PC-9 (cell line): ENCODE data around the gene PDIA6. TPM values are rescaled to one million over a fixed set of nuclear protein-coding genes. Genes with fewer than 3 reads are reported as not detected.

Source experiments
- BruUV-seq: library from RNA; stranded (reverse); fragments of 400-500 nt; replicated peaks from 2 replicates; lab custom pipeline; 2021; lab: Mats Ljungman, UMichigan
- CTCF ChIA-PET: fragments of 300-600 bp; sonication (Branson Sonifier 250); formaldehyde crosslinking; loops from one replicate; lab custom pipeline; 2022; ENCODE audit warnings: antibody characterized with exemption; lab: Charles Lee
- POLR2A ChIA-PET: fragments of 300-600 bp; sonication (Branson Sonifier 250); formaldehyde crosslinking; loops from one replicate; lab custom pipeline; 2022; ENCODE audit warnings: antibody characterized with exemption; ENCODE audit not compliant: unreplicated experiment; lab: Charles Lee
- DNase-seq, 2 experiments: peaks; one replicate each; pipeline versions ENCODE4 v3.0.0 to v3.0.0-alpha.2; 2015 to 2022; ENCODE audit warnings: mixed read lengths in 1 of 2
- H2AFZ ChIP-seq: fragments of 200-600 bp; sonication (generic); 2 replicates; pipeline ENCODE4 v1.8.1; 2017; ENCODE audit warnings: antibody characterized with exemption
- H3F3A ChIP-seq: fragments of 200-600 bp; sonication (generic); 2 replicates; pipeline ENCODE4 v1.8.1; 2017; ENCODE audit warnings: antibody characterized with exemption, mild to moderate bottlenecking, low read depth; ENCODE audit not compliant: insufficient read depth
- H3K27ac ChIP-seq: fragments of 200-600 bp; sonication (generic); 2 replicates; pipeline ENCODE4 v1.6.1; 2016; ENCODE audit warnings: mixed run types
- H3K27me3 ChIP-seq: fragments of 200-600 bp; sonication (generic); 2 replicates; pipeline ENCODE4 v1.6.1; 2016; ENCODE audit warnings: low read depth, mixed run types; ENCODE audit not compliant: insufficient read depth
- H3K36me3 ChIP-seq: fragments of 200-600 bp; sonication (generic); 2 replicates; pipeline ENCODE4 v1.6.1; 2016; ENCODE audit warnings: low read depth, mixed run types
- H3K4me1 ChIP-seq: fragments of 200-600 bp; sonication (generic); replicated peaks from 2 replicates; pipeline ENCODE4 v1.6.1; 2016; ENCODE audit warnings: mixed run types; ENCODE audit not compliant: insufficient read depth
- H3K4me2 ChIP-seq: fragments of 200-600 bp; sonication (generic); 2 replicates; pipeline ENCODE4 v1.6.1; 2017; ENCODE audit warnings: mixed run types
- H3K4me3 ChIP-seq: fragments of 200-600 bp; sonication (generic); 2 replicates; pipeline ENCODE4 v1.6.1; 2016; ENCODE audit warnings: mixed run types
- H3K79me2 ChIP-seq: fragments of 200-600 bp; sonication (generic); 2 replicates; pipeline ENCODE4 v1.6.1; 2017; ENCODE audit warnings: low read depth, mixed run types
- H3K9me2 ChIP-seq: fragments of 200-600 bp; sonication (generic); 2 replicates; pipeline ENCODE4 v1.8.1; 2017; ENCODE audit warnings: mild to moderate bottlenecking; ENCODE audit not compliant: insufficient read depth
- H3K9me3 ChIP-seq: fragments of 200-600 bp; sonication (generic); 2 replicates; pipeline ENCODE4 v1.8.1; 2016; ENCODE audit warnings: low read depth; ENCODE audit not compliant: insufficient read depth
- H4K20me1 ChIP-seq: fragments of 200-600 bp; sonication (generic); 2 replicates; pipeline ENCODE4 v1.8.1; 2017; ENCODE audit not compliant: insufficient read depth
- EZH2 ChIP-seq: fragments of 200-600 bp; sonication (generic); IDR thresholded peaks from 2 replicates; pipeline ENCODE4 v1.8.0; 2017; ENCODE audit warnings: antibody characterized with exemption, low read depth
- intact Hi-C: fragments of 100-400 bp; cut with micrococcal nuclease; formaldehyde crosslinking; loops from one replicate; pipeline ENCODE4 v1.10.0; 2022; ENCODE audit not compliant: unreplicated experiment
- total RNA-seq: library from RNA; stranded (reverse); gene quantifications from 2 replicates; pipeline ENCODE4 v1.2.3, GENCODE V29; 2021
- TF ChIP-seq, protein P1 (sequence below): fragments of 200-600 bp; sonication (generic); conservative IDR thresholded peaks from 2 replicates; pipeline ENCODE4 v1.6.1; 2017; ENCODE audit warnings: mixed run types, antibody characterized with exemption, mild to moderate bottlenecking, moderate library complexity

The PDIA6 gene
- total RNA-seq, 1 experiment from 2014 or later, result 170 TPM

DNA sequence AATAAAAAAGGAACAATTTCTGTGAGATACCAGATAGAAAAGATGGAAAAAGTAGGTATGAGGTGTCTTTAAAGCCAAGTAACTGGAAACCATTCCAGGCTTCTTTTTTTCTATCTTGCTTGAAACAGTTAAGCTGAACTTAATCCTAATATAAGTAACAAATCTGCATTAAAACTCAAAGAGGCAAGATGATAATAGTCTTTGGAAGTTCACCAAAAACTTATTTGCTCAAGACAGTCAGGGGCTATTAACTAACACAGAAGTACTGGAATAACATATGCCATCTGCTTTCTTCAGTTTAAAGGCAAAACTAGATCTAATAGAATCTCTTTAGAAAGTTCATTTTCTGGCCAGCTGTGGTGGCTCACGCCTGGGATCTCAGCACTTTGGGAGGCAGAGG lies 18.8 kb downstream of the PDIA6 start:
- no peak overlapping the region for H2AFZ ChIP-seq
- CTCF ChIA-PET, result no interaction called here
- no peak overlapping the region for H3K27ac ChIP-seq
- TF ChIP-seq, protein P1, sequence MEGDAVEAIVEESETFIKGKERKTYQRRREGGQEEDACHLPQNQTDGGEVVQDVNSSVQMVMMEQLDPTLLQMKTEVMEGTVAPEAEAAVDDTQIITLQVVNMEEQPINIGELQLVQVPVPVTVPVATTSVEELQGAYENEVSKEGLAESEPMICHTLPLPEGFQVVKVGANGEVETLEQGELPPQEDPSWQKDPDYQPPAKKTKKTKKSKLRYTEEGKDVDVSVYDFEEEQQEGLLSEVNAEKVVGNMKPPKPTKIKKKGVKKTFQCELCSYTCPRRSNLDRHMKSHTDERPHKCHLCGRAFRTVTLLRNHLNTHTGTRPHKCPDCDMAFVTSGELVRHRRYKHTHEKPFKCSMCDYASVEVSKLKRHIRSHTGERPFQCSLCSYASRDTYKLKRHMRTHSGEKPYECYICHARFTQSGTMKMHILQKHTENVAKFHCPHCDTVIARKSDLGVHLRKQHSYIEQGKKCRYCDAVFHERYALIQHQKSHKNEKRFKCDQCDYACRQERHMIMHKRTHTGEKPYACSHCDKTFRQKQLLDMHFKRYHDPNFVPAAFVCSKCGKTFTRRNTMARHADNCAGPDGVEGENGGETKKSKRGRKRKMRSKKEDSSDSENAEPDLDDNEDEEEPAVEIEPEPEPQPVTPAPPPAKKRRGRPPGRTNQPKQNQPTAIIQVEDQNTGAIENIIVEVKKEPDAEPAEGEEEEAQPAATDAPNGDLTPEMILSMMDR, result no peak
- no peak for TF ChIP-seq EZH2
- no peaks in the 10 kb centered on the region for H3K9me2 ChIP-seq
- no peaks in the 10 kb centered on the region for H3K27me3 ChIP-seq
- H3K4me3 ChIP-seq, result no peak overlapping the region
- H3K79me2 ChIP-seq, result peaks cover 22% of the 10 kb centered on the region
- intact Hi-C loops, result loop anchor here (5.0 kb wide), 1 partner anchor 87 kb away; no protein-coding TSS in a partner anchor
- peaks cover 4% of the 10 kb centered on the region; the same call in 1 of the 2 replicates for H3F3A ChIP-seq
- BruUV-seq, result no TSS peak
- no peaks in the 10 kb centered on the region for H3K4me1 ChIP-seq
- POLR2A ChIA-PET, result no interaction called here
- H3K9me3 ChIP-seq, result no peaks in the 10 kb centered on the region
- peaks cover 57% of the 10 kb centered on the region for H3K36me3 ChIP-seq
- DNase-seq, result no peak
- H3K4me2 ChIP-seq, result no peak overlapping the region
- H4K20me1 ChIP-seq, result peaks cover 53% of the 10 kb centered on the region

DNA sequence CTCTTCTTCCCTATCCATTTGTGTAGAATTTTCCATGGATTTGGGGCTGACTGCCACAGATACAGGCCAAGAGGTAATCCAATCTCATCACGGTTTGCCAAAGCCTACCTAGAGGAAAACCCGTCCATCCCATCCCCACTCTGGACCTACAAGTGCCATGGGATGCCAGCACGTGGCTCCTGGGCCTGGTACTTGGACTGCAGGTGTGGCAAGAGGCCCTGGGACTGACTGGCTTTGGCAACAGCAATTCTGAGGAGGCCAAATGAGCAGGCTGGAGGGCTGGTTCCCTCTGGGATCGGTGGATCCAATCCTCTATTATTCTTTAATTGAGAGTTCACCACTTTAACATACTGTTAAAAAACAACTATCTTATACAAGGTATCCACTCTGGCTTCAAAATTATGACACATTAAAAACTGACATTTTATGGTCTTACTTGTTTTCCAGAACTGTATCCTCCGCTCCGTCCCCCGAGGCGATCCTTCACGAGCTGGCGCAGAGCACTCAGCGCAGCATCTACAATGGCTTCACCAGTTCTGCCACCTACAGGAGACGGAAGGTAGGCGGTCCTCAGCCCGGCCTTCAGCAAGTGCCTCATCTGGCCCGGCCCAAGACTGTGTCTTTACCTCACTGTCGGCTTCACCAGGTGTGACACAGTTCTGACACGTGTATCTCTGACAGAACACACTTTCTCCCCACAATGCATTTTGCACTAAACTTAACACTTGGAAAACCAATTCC lies 19.8 kb downstream of the PDIA6 start:
- H3K27me3 ChIP-seq, result no peaks in the 10 kb centered on the region
- no peak for DNase-seq
- BruUV-seq, result no TSS peak
- no peaks in the 10 kb centered on the region for H3K9me2 ChIP-seq
- CTCF ChIA-PET, result interaction anchor here (0.7 kb wide), 1 partner anchor 258 kb away, joined by 3 read pairs; no protein-coding TSS in a partner anchor
- H2AFZ ChIP-seq, result no peak overlapping the region
- no peak overlapping the region for H3K27ac ChIP-seq
- H3K9me3 ChIP-seq, result no peaks in the 10 kb centered on the region
- TF ChIP-seq, protein P1, result no peak; the same call in 1 of the 2 replicates
- TF ChIP-seq EZH2, result no peak
- H3K4me3 ChIP-seq, result no peak overlapping the region
- H3F3A ChIP-seq, result peaks cover 4% of the 10 kb centered on the region; the same call in 1 of the 2 replicates
- POLR2A ChIA-PET, result no interaction called here
- peaks cover 44% of the 10 kb centered on the region for H4K20me1 ChIP-seq
- H3K36me3 ChIP-seq, result peaks cover 62% of the 10 kb centered on the region
- intact Hi-C loops, result loop anchor here (5.0 kb wide), 1 partner anchor 86 kb away; no protein-coding TSS in a partner anchor
- H3K4me1 ChIP-seq, result no peaks in the 10 kb centered on the region
- H3K79me2 ChIP-seq, result peaks cover 15% of the 10 kb centered on the region; the same call in 1 of the 2 replicates
- no peak overlapping the region for H3K4me2 ChIP-seq

DNA sequence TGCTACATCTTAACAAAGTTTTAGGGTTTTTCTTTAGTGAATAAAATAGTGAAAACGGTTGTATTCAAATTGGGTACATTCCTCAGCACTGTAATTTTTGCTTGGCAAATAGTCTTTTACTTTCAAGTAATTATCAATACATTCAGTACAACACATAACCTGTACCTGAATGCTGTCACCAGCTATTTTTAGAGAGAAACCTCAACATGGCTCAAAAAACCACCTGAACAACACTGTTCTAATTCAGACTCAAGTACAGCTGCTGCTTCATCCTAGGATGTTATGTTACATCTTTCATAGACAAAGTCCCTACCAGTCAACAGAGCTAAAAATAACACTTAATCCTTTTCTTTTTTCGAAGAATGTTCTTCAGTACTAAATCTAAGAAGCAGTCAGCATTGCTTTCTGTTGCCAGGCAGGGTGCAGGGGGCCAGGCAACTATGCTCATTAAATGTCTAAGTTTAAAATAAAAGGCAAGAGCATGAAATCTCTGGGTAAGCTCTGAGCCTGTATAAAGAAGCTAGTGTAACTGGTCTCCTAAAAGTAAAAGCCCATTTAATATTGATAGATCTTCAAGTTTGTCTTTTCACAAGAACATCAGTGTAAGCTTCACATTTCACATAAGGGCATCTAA lies 20.5 kb downstream of the PDIA6 start:
- Histone ChIP-seq H3K36me3 (peaks cover 61% of the 10 kb centered on the region), H4K20me1 (peaks cover 37% of the 10 kb centered on the region), H3K9me2 (no peaks in the 10 kb centered on the region), H3K4me1 (no peaks in the 10 kb centered on the region), H3K4me2 (no peak overlapping the region), H3K27me3 (no peaks in the 10 kb centered on the region), H3F3A (peaks cover 4% of the 10 kb centered on the region; the same call in 1 of the 2 replicates), H3K9me3 (no peaks in the 10 kb centered on the region), H3K27ac (no peak overlapping the region), H2AFZ (no peak overlapping the region), H3K79me2 (peaks cover 12% of the 10 kb centered on the region; the same call in 1 of the 2 replicates), H3K4me3 (no peak overlapping the region)
- no TSS peak for BruUV-seq
- intact Hi-C loops, result loop anchor here (5.0 kb wide), 1 partner anchor 85 kb away; no protein-coding TSS in a partner anchor
- ChIA-PET POLR2A (interaction anchor here (0.6 kb wide), 1 partner anchor 94 kb away, joined by 3 read pairs; no protein-coding TSS in a partner anchor), CTCF (no interaction called here)
- TF ChIP-seq, protein P1, result no peak
- no peak for TF ChIP-seq EZH2
- DNase-seq, result no peak
